HepG2 (cell line): ENCODE measurements around the gene OR1F1. TPM values are rescaled to one million over a fixed set of nuclear protein-coding genes. Genes with fewer than 3 reads are reported as not detected.
"Not testable (repeated sequence)": the region's sequence is repeated elsewhere in the genome, so short reads cannot be mapped to it uniquely, and the experiment has no call there.

Source experiments
- ATAC-seq: fragments of 200-7000 bp; cut with Tn5 transposase; 3 replicates; pipeline ENCODE4 v1.9.1; 2020; ENCODE audit warnings: mild to moderate bottlenecking, moderate library complexity
- BruUV-seq: library from RNA; stranded (reverse); fragments of 400-500 nt; replicated peaks from 2 replicates; lab custom pipeline; 2021; lab: Mats Ljungman, UMichigan
- CTCF ChIA-PET: fragments of 300-600 bp; formaldehyde crosslinking; extraction: SDS; loops from one replicate; lab custom pipeline; 2021; ENCODE audit warnings: low total read pairs, inconsistent platforms, low intra/inter-chr PET ratio; lab: Yijun Ruan, JAX
- POLR2A ChIA-PET: fragments of 350-600 bp; sonication (Branson Sonifier 250); formaldehyde crosslinking; loops from one replicate; lab custom pipeline; 2020; ENCODE audit warnings: antibody characterized with exemption, inconsistent platforms; lab: Yijun Ruan, JAX
- DNase-seq: peaks from one replicate; pipeline ENCODE4 v3.0.0-alpha.2; 2015; ENCODE audit warnings: low spot score
- FAIRE-seq: peaks from 3 replicates; lab custom pipeline; 2011; peaks lifted over from hg19 to GRCh38; lab: Jason Lieb, UNC
- H2AFZ ChIP-seq: one replicate; pipeline ENCODE4 v1.6.1; 2011; ENCODE audit warnings: low read length, inconsistent platforms
- H3K27ac ChIP-seq: fragments of 300-600 bp; 3 replicates; pipeline ENCODE4 v1.8.0; 2011; ENCODE audit warnings: mixed run types, mild to moderate bottlenecking, mixed read lengths, low read length, inconsistent platforms; ENCODE audit not compliant: insufficient read depth; ENCODE audit errors: extremely low read length
- H3K27me3 ChIP-seq, 2 experiments: fragments of 200-600 bp in 1 of 2; 2 replicates in 1 of 2; 3 replicates in 1 of 2; pipeline versions ENCODE4 v1.6.0 to v1.8.0; 2011; ENCODE audit warnings: low read length in 2 of 2, mild to moderate bottlenecking in 2 of 2, moderate library complexity in 2 of 2, inconsistent platforms in 1 of 2; ENCODE audit not compliant: insufficient read depth in 2 of 2, control insufficient read depth in 1 of 2
- H3K36me3 ChIP-seq, 2 experiments: fragments of 200-600 bp in 1 of 2; replicated peaks in 1 of 2; 2 replicates in 1 of 2; 3 replicates in 1 of 2; pipeline versions ENCODE4 v1.5.1 to v1.8.0; 2011; ENCODE audit warnings: low read length in 2 of 2, inconsistent platforms in 1 of 2; ENCODE audit not compliant: insufficient read depth in 2 of 2, control insufficient read depth in 1 of 2
- H3K4me1 ChIP-seq: 2 replicates; pipeline ENCODE4 v1.5.1; 2012; ENCODE audit warnings: low read length, inconsistent platforms; ENCODE audit not compliant: insufficient read depth
- H3K4me2 ChIP-seq: 2 replicates; pipeline ENCODE4 v1.6.0; 2011; ENCODE audit warnings: low read depth, low read length, inconsistent platforms
- H3K4me3 ChIP-seq, 3 experiments: fragments of 200-600 bp in 1 of 3; sonication (generic), shearing (Covaris generic) in 1 of 3; replicated peaks in 1 of 3; 2 replicates each; pipeline ENCODE4 v1.5.1; 2011 to 2016; ENCODE audit warnings: low read length in 3 of 3, inconsistent platforms in 2 of 3, low read depth in 2 of 3, mild to moderate bottlenecking in 2 of 3, control low read depth in 1 of 3, mixed read lengths in 1 of 3; ENCODE audit not compliant: insufficient read depth in 1 of 3
- H3K79me2 ChIP-seq: one replicate; pipeline ENCODE4 v1.6.1; 2011; ENCODE audit warnings: low read length, inconsistent platforms; ENCODE audit not compliant: insufficient read depth
- H3K9ac ChIP-seq: 2 replicates; pipeline ENCODE4 v1.6.0; 2011; ENCODE audit warnings: mild to moderate bottlenecking, low read depth, low read length, inconsistent platforms; ENCODE audit not compliant: insufficient read depth
- H3K9me3 ChIP-seq: 2 replicates; pipeline ENCODE4 v1.5.1; 2012; ENCODE audit warnings: mild to moderate bottlenecking, low read length
- H4K20me1 ChIP-seq: 2 replicates; pipeline ENCODE4 v1.6.0; 2011; ENCODE audit warnings: inconsistent platforms, mild to moderate bottlenecking, low read length, moderate library complexity; ENCODE audit not compliant: insufficient read depth
- ZBTB4 ChIP-seq: sonication (generic); formaldehyde crosslinking; IDR thresholded peaks from 2 replicates; pipeline ENCODE4 v1.4.0; 2020; ENCODE audit warnings: missing genetic modification reagents, mild to moderate bottlenecking, borderline replicate concordance
- ZNF121 ChIP-seq: sonication (generic); formaldehyde crosslinking; IDR thresholded peaks from 2 replicates; pipeline ENCODE4 v1.5.0; 2020; ENCODE audit warnings: mild to moderate bottlenecking, missing genetic modification reagents
- WGBS: methylation state at CpG from one replicate; pipeline ENCODE4 v1.1.6; 2017; ENCODE audit warnings: low lambda C conversion rate; 5-methylcytosine and 5-hydroxymethylcytosine counted together
- in situ Hi-C: cut with HindIII; loops from 2 replicates; pipeline ENCODE4 v1.10.0; 2017; ENCODE audit warnings: low pct_unique_long_range_greater_than_20kb; ENCODE audit not compliant: extremely low pct_ligation_motif_present
- intact Hi-C: fragments of 100-400 bp; cut with micrococcal nuclease; formaldehyde crosslinking; loops from one replicate; pipeline ENCODE4 v1.10.0; 2022; ENCODE audit not compliant: unreplicated experiment
- polyA plus RNA-seq, 8 experiments: library from polyadenylated mRNA; depleted of rRNA in 3 of 8; stranded (reverse) in 7 of 8; unstranded in 1 of 8; fragments of >200 nt; fragmentation: Illumina TruSeq in 4 of 8; extraction: Trizol in 4 of 8; gene quantifications; 2 replicates each; pipeline versions ENCODE4 v1.2.1 to v1.2.3, GENCODE V29; 2011 to 2016; ENCODE audit warnings: low read depth in 4 of 8, missing spikeins in 1 of 8, mixed read lengths in 1 of 8; ENCODE audit not compliant: insufficient read depth in 1 of 8
- total RNA-seq, 5 experiments: library from RNA; depleted of rRNA; stranded (reverse); fragments of >200 nt; fragmentation: Illumina TruSeq; extraction: Trizol; gene quantifications; 2 replicates each; pipeline ENCODE4 v1.2.3, GENCODE V29; 2016; ENCODE audit warnings: low read depth in 1 of 5

The OR1F1 gene
- total and polyA plus RNA-seq, 2 of the 13 experiments (the other 11 are each of a cell fraction or from before 2014, with no cell fraction given): 0.90 TPM; not detected in 1

- TF ChIP-seq ZBTB4 (CRISPR knock-in tag): no peak
These were observed 21.5 kb upstream of the OR1F1 start (continued) for GRCh38 chr16:3166505-3166886.

GRCh38 chr16:3168729-3169128 is 19.3 kb upstream of the OR1F1 start:
- H3K9me3 ChIP-seq, ATAC-seq, DNase-seq, H4K20me1 ChIP-seq, in situ Hi-C loops, BruUV-seq, H3K27ac ChIP-seq, H3K79me2 ChIP-seq, H3K36me3 ChIP-seq, CTCF ChIA-PET, FAIRE-seq, H2AFZ ChIP-seq, H3K9ac ChIP-seq, H3K4me3 ChIP-seq, intact Hi-C loops, H3K4me2 ChIP-seq: not testable (repeated sequence)
- WGBS: 17% methylated on average over 7 of the region's 7 CpGs
- H3K4me1 ChIP-seq: peaks cover 59% of the 10 kb centered on the region
- TF ChIP-seq ZNF121 (CRISPR knock-in tag): 0 out of 2 replicates have a peak, but pooled peaks have one; percentile 8
- POLR2A ChIA-PET: interaction anchor here (1.3 kb wide), 1 partner anchor 18 kb away, joined by 5 read pairs; no protein-coding TSS in a partner anchor
- peaks cover 0 to 12% of the 10 kb centered on the region in 2 experiments; a peak in 1 of 5 replicates for H3K27me3 ChIP-seq
